HG03135 (cell line): ENCODE results near the gene SCAPER.

ENCODE experiments used
- ATAC-seq: cut with Tn5 transposase; IDR thresholded peaks from one replicate; pipeline ENCODE4 v1.9.1; 2021; ENCODE audit warnings: mild to moderate bottlenecking, moderate library complexity; ENCODE audit not compliant: unreplicated experiment

The SCAPER gene

DNA sequence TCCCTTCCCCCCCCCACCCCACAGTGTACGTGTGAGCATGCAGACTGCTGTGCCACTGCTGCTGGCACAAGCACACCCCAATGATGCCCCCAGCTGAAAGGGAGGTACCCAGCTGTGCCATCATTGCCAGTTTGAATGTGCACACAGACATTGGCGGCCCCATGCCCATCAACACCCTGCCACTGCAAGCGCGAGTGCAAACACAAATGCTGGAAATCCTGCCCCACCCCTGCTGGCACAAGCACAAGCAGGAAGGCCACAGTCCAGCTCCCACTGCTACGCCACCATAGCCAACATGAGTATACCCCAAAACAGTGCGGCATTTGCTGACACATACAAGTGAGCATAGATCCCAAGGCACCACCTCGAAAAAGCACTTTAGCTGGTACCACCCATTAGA, 222.9 kb downstream of the SCAPER start:
- no peak for ATAC-seq

- no peak for ATAC-seq
Measured at GRCh38 chr15:76678766-76679165, 226.4 kb downstream of the SCAPER start.

DNA sequence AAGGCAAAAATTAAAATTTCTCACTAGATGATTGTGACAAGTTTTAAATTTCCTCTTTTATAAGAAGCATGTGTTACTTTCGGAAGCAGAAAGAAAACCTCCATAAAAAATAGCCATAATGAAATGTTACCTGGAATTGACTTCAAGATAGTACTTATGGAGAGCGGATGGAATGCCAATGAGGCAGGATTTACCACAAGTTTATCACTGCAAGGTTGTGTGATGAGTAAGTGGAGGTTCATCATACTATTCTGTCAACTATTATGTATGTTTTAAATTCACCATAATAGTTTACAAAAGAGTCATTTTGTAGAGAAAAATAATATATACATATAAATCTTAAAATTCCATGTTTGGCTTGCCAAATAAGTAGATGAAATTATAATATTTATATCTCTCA, 230.3 kb downstream of the SCAPER start:
- ATAC-seq: no peak

DNA sequence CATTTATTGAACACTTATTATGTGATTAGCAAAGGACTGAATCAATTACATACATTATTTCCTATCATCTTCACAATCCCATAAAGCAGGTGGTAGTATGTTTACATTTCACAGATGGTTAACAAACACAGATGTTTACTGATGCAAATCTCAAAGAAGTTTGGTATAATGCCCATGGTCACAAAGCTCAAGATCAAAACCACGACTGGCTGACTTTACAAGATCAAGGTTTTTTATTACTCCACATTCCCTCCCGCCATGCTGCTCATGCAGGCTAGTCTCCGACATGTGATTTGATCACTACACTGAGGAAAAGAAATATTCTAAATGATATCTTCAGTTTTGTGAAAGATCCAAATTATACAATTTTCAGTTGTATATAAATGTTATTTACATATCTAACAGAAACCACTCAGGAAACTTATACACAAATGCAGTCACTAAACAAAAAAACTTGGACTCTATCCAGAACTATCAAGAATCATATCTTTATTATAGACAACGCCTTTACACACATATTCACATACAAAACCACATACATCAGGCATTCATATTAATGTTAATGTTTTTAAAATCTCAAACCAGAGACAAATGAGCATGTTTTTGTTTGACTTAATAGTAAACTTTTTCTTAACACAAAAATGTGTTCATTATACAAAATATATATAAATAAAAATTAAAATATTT, 235.5 kb downstream of the SCAPER start:
- ATAC-seq: no peak

DNA sequence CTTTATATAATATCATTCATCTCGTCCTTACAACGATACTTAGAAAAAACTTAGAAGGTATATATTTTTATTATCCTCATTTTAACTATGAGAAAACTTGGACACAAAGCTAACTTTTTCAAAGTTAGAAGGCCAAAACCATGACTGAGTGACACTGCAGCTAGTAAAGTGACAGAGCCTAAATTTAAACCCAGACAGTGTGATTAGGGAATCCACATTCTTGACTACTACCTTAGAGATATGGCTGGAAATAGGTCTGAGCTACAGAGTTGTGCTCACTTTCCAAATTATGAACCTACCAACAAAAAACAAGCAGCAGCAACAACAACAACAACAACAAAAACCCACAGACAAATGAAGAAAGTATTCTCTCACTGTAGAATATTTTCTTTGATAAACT, 236.2 kb downstream of the SCAPER start:
- ATAC-seq: no peak

GRCh38 chr15:76667943-76668715, 237.0 kb downstream of the SCAPER start:
- ATAC-seq: no peak

GRCh38 chr15:76664895-76665294, 240.2 kb downstream of the SCAPER start:
- ATAC-seq: no peak

DNA sequence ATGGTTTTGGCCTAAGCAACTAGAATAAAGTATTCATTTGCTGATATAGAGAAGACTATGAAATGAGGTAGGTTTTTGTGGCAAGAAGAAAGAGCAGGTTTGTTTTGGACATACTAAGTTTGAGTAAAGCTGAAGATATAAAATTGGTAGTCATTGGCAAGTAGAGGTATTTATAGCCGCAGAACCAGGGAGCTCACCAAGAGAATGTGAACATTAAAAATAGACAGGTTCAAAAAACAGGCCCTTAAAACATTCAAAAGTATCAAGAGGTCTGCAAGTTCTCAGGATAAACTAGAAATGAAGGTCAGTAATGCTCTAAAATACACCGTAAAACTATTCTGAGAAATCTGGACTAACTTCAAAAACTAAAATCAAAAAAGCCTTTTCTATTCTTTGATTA, 240.7 kb downstream of the SCAPER start:
- ATAC-seq: no peak

DNA sequence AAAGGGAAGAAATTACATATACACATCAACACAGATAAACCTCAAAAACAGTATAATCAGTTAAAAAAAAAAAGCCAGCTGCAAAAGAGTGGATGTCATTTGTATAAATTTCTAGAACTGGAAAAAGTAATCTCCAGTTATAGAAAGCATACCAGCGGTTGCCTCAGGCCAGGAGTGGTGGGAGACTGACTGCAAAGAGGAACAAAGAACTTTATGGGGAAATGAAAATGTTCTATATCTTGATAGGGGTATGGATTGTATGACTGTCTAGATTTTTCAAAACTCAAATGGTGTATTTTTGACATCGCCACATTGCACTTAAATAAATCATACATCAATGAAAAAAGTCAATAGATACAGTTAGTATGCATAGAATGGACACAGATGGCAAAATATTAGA, 241.6 kb downstream of the SCAPER start:
- no peak for ATAC-seq

DNA sequence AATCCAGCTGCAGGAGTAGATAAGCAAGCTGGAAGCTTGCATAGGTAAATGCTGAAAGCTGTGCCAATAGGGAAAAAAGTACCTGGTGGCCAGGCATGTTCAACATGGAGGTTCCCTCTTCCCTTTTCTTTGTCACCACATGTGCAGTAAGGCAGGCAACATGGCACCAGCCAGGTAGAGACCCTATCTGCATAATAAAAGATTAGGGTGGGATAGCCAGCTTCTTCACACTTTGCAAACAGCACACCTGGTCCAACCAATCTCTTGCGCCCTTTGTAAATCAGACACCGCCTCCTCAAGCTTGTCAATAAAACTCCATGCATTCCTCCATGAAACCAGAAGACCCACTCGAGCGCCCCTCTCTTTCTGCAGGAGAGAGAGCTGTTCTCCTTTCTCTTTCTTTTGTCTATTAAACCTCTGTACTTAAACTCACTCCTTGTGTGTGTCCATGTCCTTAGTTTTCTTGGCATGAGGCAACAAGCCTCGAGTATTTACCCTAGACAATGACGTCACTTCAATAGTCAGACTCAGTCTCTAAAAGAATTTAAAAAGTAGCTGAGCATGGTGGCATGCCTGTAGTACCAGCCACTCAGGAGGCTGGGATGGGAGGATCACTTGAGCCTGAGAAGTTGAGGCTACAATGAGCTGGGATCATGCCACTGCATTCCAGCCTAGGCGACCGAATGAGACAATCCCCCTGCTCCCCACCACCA, 256.3 kb downstream of the SCAPER start:
- no peak for ATAC-seq

DNA sequence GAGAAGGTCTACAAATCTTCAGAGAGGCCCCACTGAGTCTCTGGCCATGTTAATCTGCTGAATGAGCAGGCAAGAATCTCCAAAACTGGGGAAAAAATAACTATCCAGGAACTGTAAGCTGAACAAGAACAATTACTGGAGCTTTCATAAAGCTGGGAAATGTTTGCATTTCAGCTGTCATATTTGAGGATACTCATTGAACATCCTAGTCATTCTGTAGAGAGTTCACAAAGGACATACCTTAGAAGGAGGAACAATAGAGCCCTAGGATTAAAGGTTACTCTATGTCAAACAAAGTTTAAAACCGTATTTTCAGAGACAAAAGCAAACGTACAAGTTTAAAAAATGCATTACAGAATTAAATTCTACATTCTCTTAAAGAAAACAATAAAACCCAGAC, 257.5 kb downstream of the SCAPER start:
- ATAC-seq: no peak

DNA sequence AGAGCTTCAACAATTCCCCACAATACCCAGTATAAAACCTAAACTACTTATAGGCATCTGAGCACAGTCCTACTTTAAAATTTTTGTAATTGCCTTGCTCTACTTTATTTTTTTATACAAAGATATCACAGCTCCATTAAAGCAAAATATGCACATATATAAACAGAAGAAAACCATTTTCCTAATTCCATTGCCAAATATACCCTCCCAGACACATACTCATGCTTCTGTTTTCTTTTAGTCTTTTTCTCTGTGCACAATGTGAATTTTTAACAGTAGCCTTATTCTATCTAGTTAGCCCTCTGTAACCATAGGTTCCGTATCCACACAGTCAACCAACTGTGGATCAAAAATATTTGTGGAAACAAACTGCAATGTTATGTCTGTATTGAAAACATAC, 260.5 kb downstream of the SCAPER start:
- no peak for ATAC-seq

DNA sequence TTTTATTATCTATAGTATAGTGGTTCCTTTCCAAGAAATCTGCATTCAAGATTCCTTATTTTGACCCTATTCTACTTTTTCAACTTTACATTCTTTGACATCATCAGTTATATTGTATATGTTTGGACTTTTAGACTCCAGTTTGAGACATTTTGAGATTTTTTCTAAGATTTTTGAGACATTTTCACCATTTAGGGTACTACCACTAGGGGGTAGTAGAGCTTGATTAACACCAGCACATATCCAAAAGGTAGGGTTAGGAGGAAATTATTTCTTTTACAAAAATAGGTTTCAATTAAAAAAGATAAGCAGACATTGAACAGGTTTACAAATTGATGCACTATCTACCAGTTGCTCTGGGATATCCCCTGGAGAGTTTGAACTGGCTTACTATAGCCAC, 262.5 kb downstream of the SCAPER start:
- ATAC-seq: no peak

DNA sequence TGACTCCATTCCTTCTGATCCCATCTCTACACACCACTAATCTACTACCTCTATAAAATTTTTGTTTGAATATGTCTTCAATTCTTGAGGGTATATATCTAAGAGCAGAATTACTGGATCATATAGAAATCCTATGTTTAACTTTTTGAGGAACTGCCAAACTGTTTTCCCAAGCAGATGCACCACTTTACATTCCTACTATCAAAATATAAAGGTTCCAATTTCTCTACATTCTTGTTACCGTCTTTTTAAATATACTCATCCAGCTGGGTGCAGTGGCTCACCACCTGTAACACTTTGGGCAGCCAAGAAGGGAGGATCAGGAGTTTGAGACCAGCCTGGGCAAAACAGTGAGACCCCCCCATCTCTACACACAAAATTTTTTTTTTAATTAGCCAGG, 268.0 kb downstream of the SCAPER start:
- no peak for ATAC-seq

DNA sequence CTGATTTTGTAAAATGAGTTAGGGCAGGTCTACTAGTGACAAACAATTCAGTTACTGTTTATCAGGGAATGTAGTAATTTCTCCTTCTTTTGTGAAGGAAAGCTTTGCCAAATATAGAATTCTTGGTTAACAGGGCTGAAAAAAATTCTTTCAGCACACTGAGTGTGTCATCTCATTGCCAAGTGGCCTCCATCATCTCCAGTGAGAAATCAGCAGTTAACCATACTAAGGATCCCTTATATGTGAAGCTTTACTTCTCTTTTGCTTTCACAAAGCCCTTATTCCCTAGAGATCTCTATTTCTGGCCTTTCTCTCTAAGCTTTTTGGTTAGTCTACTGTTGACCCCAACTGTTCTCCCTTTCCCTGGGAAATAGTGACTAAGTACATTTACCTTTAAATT, 269.1 kb downstream of the SCAPER start:
- no peak for ATAC-seq

DNA sequence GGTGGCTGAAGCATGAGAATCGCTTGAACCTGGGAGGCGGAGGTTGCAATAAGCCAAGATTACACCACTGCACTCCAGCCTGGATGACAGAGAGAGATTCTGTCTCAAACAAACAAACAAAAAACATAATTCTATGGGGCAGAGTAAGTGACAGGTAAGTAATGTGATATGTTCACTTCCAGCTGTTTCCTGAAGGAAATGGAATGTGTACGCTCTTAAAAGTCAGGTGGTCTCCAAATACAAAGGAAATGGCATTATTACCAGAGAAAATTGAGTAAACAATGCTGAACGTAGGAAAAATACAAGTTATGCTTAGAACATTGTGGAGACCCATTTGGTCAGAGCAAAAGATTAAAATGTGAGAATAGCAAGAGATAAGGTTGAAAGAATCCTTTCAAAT, 278.5 kb downstream of the SCAPER start:
- ATAC-seq: no peak

DNA sequence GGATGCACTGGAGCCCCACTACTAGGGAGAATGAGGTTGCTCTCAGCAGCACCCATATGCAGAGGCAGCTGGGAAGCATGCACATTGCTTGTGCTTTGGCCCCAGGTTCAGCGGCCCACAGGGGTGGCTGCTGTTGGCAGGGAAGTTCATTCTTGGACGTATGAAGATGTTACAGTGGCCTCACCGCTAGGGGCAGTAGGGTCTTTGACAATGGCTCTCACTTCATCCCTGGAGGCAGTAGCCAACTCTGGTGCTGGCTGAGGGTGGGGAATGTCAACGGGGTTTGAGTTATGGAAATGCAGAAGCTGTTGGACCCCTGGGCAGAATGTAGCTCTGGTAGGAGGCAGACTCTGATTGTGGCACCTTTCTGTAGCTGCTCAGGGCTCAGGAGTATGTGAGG, 279.9 kb downstream of the SCAPER start:
- no peak for ATAC-seq

- no peak for ATAC-seq
Measured at GRCh38 chr15:76614725-76615124, 290.4 kb downstream of the SCAPER start.

- no peak for ATAC-seq
Measured at GRCh38 chr15:76588811-76589747, 316.1 kb downstream of the SCAPER start.

DNA sequence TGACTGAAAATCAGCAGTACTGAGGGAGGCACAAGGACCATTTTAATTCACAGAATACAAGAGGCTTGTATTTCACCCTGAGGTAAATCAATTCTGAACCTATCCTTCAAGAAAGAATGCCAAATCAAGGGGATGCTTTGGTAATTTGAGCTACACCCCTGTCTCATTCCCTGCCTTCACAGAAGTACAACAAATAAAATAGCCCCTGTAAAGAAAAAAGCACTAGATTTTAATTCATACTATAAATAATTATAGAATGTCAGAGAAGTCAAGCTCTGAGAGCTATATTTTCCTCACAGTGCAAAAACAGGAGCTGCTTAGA, 319.6 kb downstream of the SCAPER start:
- ATAC-seq: no peak
